ENCODE data around the gene BFAR.
"Not testable (repeated sequence)": the region's sequence is repeated elsewhere in the genome, so short reads cannot be mapped to it uniquely, and the experiment has no call there.

BFAR gene

GRCh38 chr16:14636179-14636950 is 3.6 kb downstream of the BFAR start:
- DNase-seq, result not testable (repeated sequence)

GRCh38 chr16:14636951-14637240 is 4.1 kb downstream of the BFAR start:
- not testable (repeated sequence) for DNase-seq

GRCh38 chr16:14640538-14640937 is 7.8 kb downstream of the BFAR start:
- DNase-seq, result no peak

GRCh38 chr16:14641206-14641605 is 8.5 kb downstream of the BFAR start:
- DNase-seq, result no peak

- DNase-seq, result no peak
Measured at GRCh38 chr16:14641926-14642325, 9.2 kb downstream of the BFAR start.

DNA sequence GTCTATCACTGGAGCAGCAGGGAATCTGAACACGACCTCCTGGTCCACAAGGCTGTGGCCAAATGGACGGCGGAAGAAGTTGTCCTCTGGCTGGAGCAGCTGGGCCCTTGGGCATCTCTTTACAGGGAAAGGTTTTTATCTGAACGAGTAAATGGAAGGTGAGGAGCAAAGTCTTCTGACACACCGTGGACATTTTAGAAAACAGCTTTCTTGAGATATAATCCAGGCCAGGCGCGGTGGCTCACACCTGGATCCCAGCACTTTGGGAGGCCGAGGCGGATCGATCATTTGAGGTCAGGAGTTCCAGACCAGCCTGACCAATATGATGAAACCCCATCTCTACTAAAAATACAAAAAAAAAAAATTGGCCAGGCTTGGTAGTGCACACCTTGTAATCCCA is 17.1 kb downstream of the BFAR start:
- no peak for DNase-seq

DNA sequence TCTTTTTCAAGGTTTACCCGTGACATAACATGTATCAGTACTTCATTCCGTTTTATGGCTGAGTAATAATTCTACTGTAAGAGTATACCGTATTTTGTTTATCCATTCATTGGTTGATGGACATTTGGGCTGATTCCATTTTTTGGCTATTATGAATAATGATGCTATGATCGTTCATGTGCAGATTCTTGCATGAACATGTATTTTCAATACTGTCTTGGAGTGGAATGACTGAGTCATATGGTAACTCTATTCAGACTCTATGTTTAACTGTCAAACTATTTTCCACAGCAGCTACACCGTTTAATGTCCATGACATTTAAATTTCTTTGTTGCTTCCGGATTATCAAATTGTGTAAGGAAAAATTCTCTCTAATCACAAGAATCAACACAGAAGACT is 17.9 kb downstream of the BFAR start:
- no peak for DNase-seq

DNA sequence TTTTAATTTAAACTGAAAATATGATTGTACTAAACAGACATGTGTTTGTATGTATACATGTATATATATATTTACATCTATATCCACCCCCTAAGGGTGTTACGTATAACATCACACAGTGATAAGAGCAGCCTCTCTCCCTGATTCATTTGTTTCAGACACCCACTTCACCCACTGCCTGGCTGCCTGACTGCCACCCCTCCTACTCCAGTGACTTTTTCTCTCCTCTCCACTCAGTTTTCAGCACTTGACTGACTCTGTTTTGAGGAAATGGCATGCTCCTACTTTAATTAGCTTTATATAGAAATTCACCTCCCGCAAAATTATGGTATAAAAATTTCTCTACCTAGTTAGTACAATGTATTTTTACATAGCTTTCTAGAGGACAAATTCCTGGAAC is 20.0 kb downstream of the BFAR start:
- DNase-seq, result no peak

GRCh38 chr16:14658063-14658462 is 25.3 kb downstream of the BFAR start:
- DNase-seq, result no peak

DNA sequence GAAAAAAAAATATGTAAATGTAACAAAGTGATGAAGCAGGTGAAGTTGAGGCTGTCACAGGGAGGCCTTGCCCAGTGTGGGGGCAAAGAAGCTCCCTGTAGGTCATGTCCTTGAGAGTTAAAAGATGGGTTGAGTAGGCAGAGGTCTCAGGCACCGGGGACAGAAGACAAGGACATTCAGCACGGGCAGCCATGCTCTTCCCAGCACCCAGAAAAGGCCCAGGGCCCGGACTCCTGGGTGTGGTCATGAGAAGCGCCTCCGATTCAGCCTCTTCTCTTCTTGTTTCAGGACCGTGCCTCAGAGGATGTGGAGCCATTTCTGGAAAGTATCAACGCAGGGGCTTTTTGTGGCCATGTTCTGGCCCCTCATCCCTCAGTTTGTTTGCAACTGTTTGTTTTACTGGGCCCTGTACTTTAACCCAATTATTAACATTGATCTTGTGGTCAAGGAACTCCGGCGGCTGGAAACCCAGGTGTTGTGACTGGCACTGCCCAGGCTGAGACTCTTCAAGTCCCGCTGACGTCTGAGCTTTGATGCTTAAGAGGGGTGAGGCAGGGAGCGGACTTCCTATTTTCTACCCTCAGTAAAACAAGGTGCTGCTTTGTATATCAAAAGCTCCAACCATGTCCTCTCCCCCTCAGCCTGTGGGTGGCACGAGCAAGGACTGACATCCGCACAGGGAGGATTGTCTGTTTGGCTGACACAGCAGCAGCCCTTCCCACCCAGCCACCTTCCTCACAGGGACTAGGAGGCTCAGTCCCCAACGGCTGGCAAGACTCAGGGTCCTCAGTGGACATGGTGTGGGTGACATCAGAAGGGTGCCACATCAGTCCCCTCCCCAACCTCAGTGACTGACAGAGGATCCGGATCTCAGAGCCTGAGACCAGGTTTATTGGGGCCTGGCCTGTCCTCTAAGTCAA is 34.9 kb downstream of the BFAR start:
- no peak for DNase-seq

DNA sequence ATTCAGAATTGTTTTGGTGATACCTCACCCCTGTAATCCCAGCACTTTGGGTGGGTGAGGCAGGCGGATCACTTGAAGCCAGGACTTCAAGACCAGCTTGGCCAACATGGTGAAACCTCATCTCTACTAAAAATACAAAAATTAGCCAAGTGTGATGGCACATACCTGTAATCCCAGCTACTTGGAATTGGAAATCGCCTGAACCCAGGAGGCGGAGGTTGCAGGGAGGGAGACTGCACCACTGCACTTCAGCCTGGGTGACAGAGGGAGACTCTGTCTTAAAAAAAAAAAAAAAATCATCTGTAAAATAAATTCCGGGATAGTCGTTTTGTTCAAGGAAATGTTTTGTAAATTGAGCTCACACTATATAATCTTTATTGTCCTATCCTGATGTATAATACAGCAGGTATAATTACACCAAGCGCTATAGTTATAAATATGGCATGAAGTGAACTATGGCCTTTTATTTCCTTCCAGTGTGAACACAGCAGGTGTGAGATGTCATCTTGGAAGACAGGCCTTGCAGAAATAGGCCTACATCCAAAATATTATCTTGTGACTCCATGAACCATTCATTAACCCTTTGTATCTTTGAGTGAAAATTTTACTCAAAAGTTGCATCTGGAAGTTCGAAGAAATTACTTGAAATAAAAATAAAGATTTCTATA is 35.9 kb downstream of the BFAR start:
- no peak for DNase-seq

DNA sequence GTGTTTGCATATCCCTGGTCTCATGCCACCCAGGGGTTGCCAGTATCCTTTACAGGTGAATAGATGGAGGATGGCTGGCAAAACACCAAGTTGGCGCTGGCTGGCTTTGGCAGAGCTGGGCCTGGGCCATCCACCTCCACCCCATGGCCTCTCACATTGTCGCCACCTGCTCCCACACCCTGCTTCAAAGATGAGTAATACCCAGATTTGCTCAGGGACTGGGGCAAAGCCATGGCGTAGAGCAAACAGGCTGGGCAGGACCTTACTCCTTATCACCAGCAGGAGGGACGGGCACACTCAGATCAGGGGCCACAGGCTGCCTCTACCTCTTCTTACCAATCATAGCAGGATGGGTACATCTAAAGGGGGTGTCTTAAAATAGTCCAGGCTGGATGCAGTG is 37.0 kb downstream of the BFAR start:
- DNase-seq, result no peak

GRCh38 chr16:14672403-14672971 is 39.7 kb downstream of the BFAR start:
- no peak for DNase-seq

GRCh38 chr16:14676633-14677032 is 43.9 kb downstream of the BFAR start:
- DNase-seq, result no peak

DNA sequence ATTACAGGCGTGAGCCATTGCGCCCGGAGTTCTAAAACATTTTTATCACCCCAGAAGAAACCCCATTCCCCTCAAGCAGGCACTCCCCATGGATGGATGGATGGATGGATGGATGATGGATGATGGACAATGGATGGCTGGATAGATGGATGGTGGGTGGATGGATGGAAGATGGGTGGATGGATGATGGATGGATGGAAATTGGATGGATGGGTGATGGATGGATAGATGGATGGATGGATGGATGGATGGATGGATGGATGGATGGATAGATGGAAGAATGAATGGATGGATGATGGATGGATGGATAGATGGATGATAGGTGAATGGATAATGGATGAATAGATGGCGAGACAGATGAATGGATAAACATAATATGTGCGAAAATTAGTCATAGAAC is 44.9 kb downstream of the BFAR start:
- no peak for DNase-seq

GRCh38 chr16:14678748-14679497 is 46.2 kb downstream of the BFAR start:
- DNase-seq, result no peak

DNA sequence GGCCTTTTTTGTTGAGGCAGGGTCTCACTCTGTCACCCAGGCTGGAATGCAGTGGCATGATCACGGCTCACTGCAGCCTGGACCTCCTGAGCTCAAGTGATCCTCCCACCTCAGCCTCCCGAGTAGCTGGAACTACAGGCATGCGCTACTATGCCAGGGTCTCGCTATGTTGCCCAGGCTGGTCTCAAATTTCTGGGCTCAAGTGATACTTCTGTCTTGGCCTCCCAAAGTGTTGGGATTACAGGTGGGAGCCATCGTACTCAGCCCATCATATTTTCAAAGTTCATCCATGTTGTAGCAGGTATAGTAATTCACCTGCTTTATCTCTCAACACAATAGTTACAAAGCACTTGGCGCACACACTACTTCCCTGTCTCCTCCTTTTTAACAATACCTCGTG is 47.6 kb downstream of the BFAR start:
- not testable (repeated sequence) for DNase-seq

DNA sequence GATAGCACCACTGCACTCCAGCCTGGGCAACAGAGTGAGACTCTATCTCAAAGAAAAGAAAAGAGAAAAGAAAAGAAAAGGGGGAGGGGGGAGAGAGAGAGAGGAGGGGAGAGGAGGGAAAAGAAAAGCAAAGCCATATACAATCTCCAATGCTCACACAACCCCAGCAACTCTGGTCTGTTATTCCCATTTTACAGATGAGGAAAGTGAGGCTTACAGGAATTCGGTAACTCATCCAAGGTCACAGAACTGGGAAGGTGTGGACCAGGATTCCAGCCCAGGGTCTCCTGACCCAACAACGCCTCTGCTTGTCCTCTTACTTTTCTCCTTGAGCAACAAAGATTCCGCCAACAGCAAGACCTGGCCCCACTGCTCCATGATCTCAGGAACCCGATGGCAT is 48.4 kb downstream of the BFAR start:
- DNase-seq, result no peak

DNA sequence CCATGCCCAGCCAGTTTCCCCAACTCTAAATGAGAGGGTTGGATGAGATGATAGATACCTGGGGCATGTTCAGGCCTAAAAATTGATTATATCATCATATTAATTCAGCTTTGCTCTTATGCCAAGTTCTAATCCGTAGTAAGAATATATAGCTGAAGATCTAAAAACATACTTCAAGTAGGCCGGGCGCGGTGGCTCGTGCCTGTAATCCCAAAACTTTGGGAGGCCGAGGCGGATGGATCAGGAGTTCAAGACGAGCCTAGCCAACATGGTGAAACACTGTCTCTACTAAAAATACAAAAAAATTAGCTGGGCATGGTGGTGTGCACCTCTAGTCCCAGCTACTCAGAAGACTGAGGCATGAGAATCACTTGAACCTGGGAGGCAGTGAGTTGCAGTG is 49.4 kb downstream of the BFAR start:
- DNase-seq, result no peak

- DNase-seq, result not testable (repeated sequence)
Measured at GRCh38 chr16:14685870-14686793, 53.4 kb downstream of the BFAR start.

DNA sequence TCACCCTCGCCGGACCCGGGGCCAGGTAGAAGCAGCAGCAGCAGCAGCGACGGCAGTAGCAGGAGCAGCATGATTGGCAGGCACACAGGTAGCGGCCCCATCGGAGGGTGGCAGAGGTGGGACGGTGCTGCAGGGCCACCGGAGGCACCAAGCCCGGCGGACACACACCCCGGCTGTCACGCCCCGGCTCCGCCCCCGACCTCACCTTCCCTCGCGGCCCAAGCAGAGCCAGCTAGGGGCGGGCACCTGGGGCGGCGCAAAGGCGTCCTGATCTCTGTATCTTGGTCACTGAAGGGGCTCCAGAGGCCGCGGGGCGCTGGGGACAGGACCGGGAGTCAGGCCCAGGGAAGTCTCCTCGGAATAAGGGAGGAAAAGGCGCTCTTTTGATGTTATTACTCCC is 61.4 kb downstream of the BFAR start, which contains the start of gene PLA2G10:
TSS of gene PLA2G10 (minus strand) at position 180 of the 400 bp plus-strand sequence. CDS start at position 101, 79 bp downstream.
- DNase-seq, result not testable (repeated sequence)
